Stomach (tissue), 9 donors: Measurements from ENCODE around the gene IFT43. TPM values are rescaled to one million over a fixed set of nuclear protein-coding genes. Genes with fewer than 3 reads are reported as not detected.

Experiments
- DNase-seq, 2 donors: peaks; one replicate each; pipeline versions ENCODE4 v3.0.0 to v3.0.0-alpha.2; 2013 to 2019
- H3K27ac ChIP-seq, 5 donors: fragments of 200-600 bp in 4 of 5; sonication (generic) in 4 of 5; one replicate each; pipeline ENCODE4 v1.5.1; 2013 to 2019; ENCODE audit warnings: mild to moderate bottlenecking in 1 of 5, moderate library complexity in 1 of 5
- H3K27me3 ChIP-seq, 3 donors: fragments of 200-600 bp; sonication (generic); one replicate each; pipeline ENCODE4 v1.5.1; 2017 to 2019; ENCODE audit warnings: mixed run types in 1 of 3
- H3K36me3 ChIP-seq, 4 donors: fragments of 200-600 bp; sonication (generic); 1 replicate in 3 of 4; 2 replicates in 1 of 4; pipeline ENCODE4 v1.5.1; 2016 to 2019
- H3K4me1 ChIP-seq, 4 donors: fragments of 200-600 bp; sonication (generic); one replicate each; pipeline ENCODE4 v1.5.1; 2016 to 2019
- H3K4me3 ChIP-seq, 4 donors: fragments of 200-600 bp; sonication (generic) in 3 of 4; one replicate each; pipeline ENCODE4 v1.5.1; 2016 to 2019; ENCODE audit warnings: mild to moderate bottlenecking in 1 of 4
- H3K9me3 ChIP-seq, 4 donors: fragments of 200-600 bp; sonication (generic); one replicate each; pipeline ENCODE4 v1.5.1; 2016 to 2019
- CTCF ChIP-seq, 7 experiments: fragments of 450-650 bp in 4 of 7; fragments of 200-600 bp in 3 of 7; sonication (generic) in 3 of 7; IDR thresholded peaks; one replicate each; pipeline ENCODE4 v1.5.1; 2016 to 2019; ENCODE audit warnings: antibody characterized with exemption in 7 of 7, control low read depth in 2 of 7, mild to moderate bottlenecking in 1 of 7
- EP300 ChIP-seq: sonication (generic); formaldehyde crosslinking; IDR thresholded peaks from one replicate; pipeline ENCODE4 v1.6.1; 2017; ENCODE audit warnings: antibody characterized with exemption
- POLR2A ChIP-seq, 4 donors: fragments of 450-650 bp; IDR thresholded peaks; one replicate each; pipeline ENCODE4 v1.6.1; 2016; ENCODE audit warnings: antibody characterized with exemption in 4 of 4, control low read depth in 2 of 4, mild to moderate bottlenecking in 1 of 4, moderate library complexity in 1 of 4
- POLR2AphosphoS5 ChIP-seq, 3 donors: sonication (generic); formaldehyde crosslinking; IDR thresholded peaks; one replicate each; pipeline ENCODE4 v1.6.1; 2016; ENCODE audit warnings: antibody characterized with exemption in 3 of 3
- WGBS, 5 donors: extraction: QIAGEN DNeasy Blood & Tissue Kit in 3 of 5; methylation state at CpG; one replicate each; pipeline versions ENCODE4 v1.1.5 to v1.1.7; 2013 to 2018; 5-methylcytosine and 5-hydroxymethylcytosine counted together
- intact Hi-C: fragments of 100-400 bp; cut with DNase I; formaldehyde crosslinking; loops from one replicate; pipeline ENCODE4 v1.15.1; 2023; ENCODE audit warnings: low total_unique reads
- polyA plus RNA-seq, 3 donors: library from polyadenylated mRNA; stranded (reverse); fragments of 200-250 nt; gene quantifications; one replicate each; pipeline ENCODE4 v1.2.3, GENCODE V29; 2013
- total RNA-seq, 5 donors: library from RNA; depleted of rRNA; stranded (reverse); fragments of >200 nt; gene quantifications; one replicate each; pipeline versions ENCODE4 v1.1.0 to v1.2.3, GENCODE V29; 2014 to 2016
- donor health status: healthy with polysubstance abuse.
- donor health status: Bipolar disorder and iron deficiency.
- donor health status: healthy.

The IFT43 gene
- total and polyA plus RNA-seq, 8 donors = 7.6 to 129 (median 41.0) TPM

GRCh38 chr14:75944607-75945241 is 40.8 kb upstream of the IFT43 start:
- TF ChIP-seq POLR2AphosphoS5 (IDR thresholded peaks at IDR 0.05) (no peak), CTCF (IDR thresholded peaks at IDR 0.05) (no peak), EP300 (no peak)
- no peak overlapping the region for H3K4me3 ChIP-seq
- DNase-seq = no peak
- intact Hi-C loops = no loop called here
- 78 to 86% (median 80%) methylated on average over 4 of the region's 4 CpGs for WGBS, 5 donors
- H3K36me3 ChIP-seq = no peaks in the 10 kb centered on the region
- H3K27ac ChIP-seq = no peak overlapping the region
- no peaks in the 10 kb centered on the region for H3K27me3 ChIP-seq
- no peaks in the 10 kb centered on the region for H3K4me1 ChIP-seq
- no peaks in the 10 kb centered on the region for H3K9me3 ChIP-seq

- Histone ChIP-seq H3K27ac (no peak overlapping the region), H3K27me3 (no peaks in the 10 kb centered on the region), H3K4me3 (no peak overlapping the region), H3K4me1 (no peaks in the 10 kb centered on the region), H3K36me3 (no peaks in the 10 kb centered on the region), H3K9me3 (no peaks in the 10 kb centered on the region)
- no peak for TF ChIP-seq EP300
- no peak for TF ChIP-seq POLR2A (IDR thresholded peaks at IDR 0.05)
- no peak for TF ChIP-seq CTCF (IDR thresholded peaks at IDR 0.05)
- no peak for TF ChIP-seq POLR2AphosphoS5 (IDR thresholded peaks at IDR 0.05)
- 90 to 99% (median 95%) methylated on average over 5 of the region's 5 CpGs for WGBS, 5 donors
- no peak for DNase-seq
- intact Hi-C loops = no loop called here
Observed at GRCh38 chr14:75946785-75947184, 38.8 kb upstream of the IFT43 start.

GRCh38 chr14:75952489-75952888 is 33.1 kb upstream of the IFT43 start:
- no peak for TF ChIP-seq CTCF (IDR thresholded peaks at IDR 0.05)
- no peak for TF ChIP-seq EP300
- no peak for TF ChIP-seq POLR2A (IDR thresholded peaks at IDR 0.05)
- TF ChIP-seq POLR2AphosphoS5 (IDR thresholded peaks at IDR 0.05) = no peak
- Histone ChIP-seq H3K4me3 (no peak overlapping the region), H3K27ac (no peak overlapping the region), H3K36me3 (peaks cover 0 to 22% (median 2%) of the 10 kb centered on the region in 4 donors), H3K27me3 (no peaks in the 10 kb centered on the region), H3K9me3 (no peaks in the 10 kb centered on the region), H3K4me1 (no peaks in the 10 kb centered on the region)
- intact Hi-C loops = no loop called here
- WGBS, 5 donors = 88 to 97% (median 93%) methylated on average over 3 of the region's 3 CpGs
- DNase-seq = no peak

- TF ChIP-seq EP300 = no peak
- TF ChIP-seq POLR2AphosphoS5 (IDR thresholded peaks at IDR 0.05) = no peak
- TF ChIP-seq POLR2A (IDR thresholded peaks at IDR 0.05) = no peak
- no peak for TF ChIP-seq CTCF (IDR thresholded peaks at IDR 0.05)
- H3K4me1 ChIP-seq = no peaks in the 10 kb centered on the region
- DNase-seq = no peak
- no peaks in the 10 kb centered on the region for H3K9me3 ChIP-seq
- H3K36me3 ChIP-seq = peaks cover 0 to 87% (median 60%) of the 10 kb centered on the region in 4 donors
- no peak overlapping the region for H3K27ac ChIP-seq
- H3K27me3 ChIP-seq = no peaks in the 10 kb centered on the region
- intact Hi-C loops = no loop called here
- WGBS, 5 donors = 91 to 98% (median 96%) methylated on average over 9 of the region's 9 CpGs
- H3K4me3 ChIP-seq = no peak overlapping the region
Observed at GRCh38 chr14:75959031-75959430, 26.5 kb upstream of the IFT43 start.
